OCI-LY7 (cell line): ENCODE results near the gene SCARF2. TPM values are rescaled to one million over a fixed set of nuclear protein-coding genes. Genes with fewer than 3 reads are reported as not detected.

Experiments used
- BruUV-seq: library from RNA; stranded (reverse); fragments of 400-500 nt; replicated peaks from 2 replicates; lab custom pipeline; 2021; lab: Mats Ljungman, UMichigan
- CTCF ChIA-PET: fragments of 300-600 bp; sonication (Branson Sonifier 250); formaldehyde crosslinking; loops from one replicate; lab custom pipeline; 2022; ENCODE audit warnings: antibody characterized with exemption; ENCODE audit not compliant: unreplicated experiment; lab: Charles Lee
- POLR2A ChIA-PET: fragments of 300-600 bp; sonication (Branson Sonifier 250); formaldehyde crosslinking; loops from one replicate; lab custom pipeline; 2022; ENCODE audit warnings: antibody characterized with exemption; lab: Charles Lee
- DNase-seq: peaks from one replicate; pipeline ENCODE4 v3.0.0-alpha.2; 2015; ENCODE audit warnings: low spot score
- H2AFZ ChIP-seq: fragments of 200-600 bp; sonication (generic), shearing (Covaris generic); 2 replicates; pipeline ENCODE4 v1.6.1; 2014; ENCODE audit warnings: mild to moderate bottlenecking, antibody characterized with exemption, low read length, moderate library complexity
- H3K27ac ChIP-seq: fragments of 200-600 bp; sonication (generic); 2 replicates; pipeline ENCODE4 v1.5.1; 2014; ENCODE audit warnings: mixed run types, low read depth, mild to moderate bottlenecking, moderate library complexity, low read length, inconsistent platforms; ENCODE audit not compliant: poor library complexity, severe bottlenecking
- H3K36me3 ChIP-seq: fragments of 200-600 bp; sonication (generic); 2 replicates; pipeline ENCODE4 v1.6.1; 2014; ENCODE audit warnings: mild to moderate bottlenecking, antibody characterized with exemption, low read length, moderate library complexity, mixed read lengths; ENCODE audit not compliant: insufficient read depth
- H3K4me1 ChIP-seq: fragments of 200-600 bp; sonication (generic); 2 replicates; pipeline ENCODE4 v1.5.1; 2014; ENCODE audit warnings: mild to moderate bottlenecking, low read length; ENCODE audit not compliant: insufficient read depth, poor library complexity, severe bottlenecking
- H3K4me2 ChIP-seq: fragments of 200-600 bp; sonication (generic); 2 replicates; pipeline ENCODE4 v1.6.1; 2014; ENCODE audit warnings: mild to moderate bottlenecking, low read length
- H3K4me3 ChIP-seq: fragments of 200-600 bp; sonication (generic); 2 replicates; pipeline ENCODE4 v1.5.1; 2014; ENCODE audit warnings: mild to moderate bottlenecking, low read depth, low read length; ENCODE audit not compliant: poor library complexity, severe bottlenecking
- H3K79me2 ChIP-seq: fragments of 200-600 bp; sonication (generic); 2 replicates; pipeline ENCODE4 v1.6.1; 2016; ENCODE audit warnings: low read depth, mild to moderate bottlenecking, low read length, moderate library complexity, mixed read lengths; ENCODE audit not compliant: insufficient read depth
- H3K9me2 ChIP-seq: fragments of 200-600 bp; sonication (generic); 2 replicates; pipeline ENCODE4 v1.6.1; 2016; ENCODE audit warnings: mild to moderate bottlenecking, low read length, mixed read lengths; ENCODE audit not compliant: insufficient read depth
- H3K9me3 ChIP-seq: fragments of 200-600 bp; sonication (generic); 2 replicates; pipeline ENCODE4 v1.6.1; 2014; ENCODE audit warnings: mild to moderate bottlenecking, mixed run types, low read length, mixed read lengths
- H4K20me1 ChIP-seq: fragments of 200-600 bp; sonication (generic); 2 replicates; pipeline ENCODE4 v1.6.1; 2014; ENCODE audit warnings: mild to moderate bottlenecking, antibody characterized with exemption, low read length, moderate library complexity, mixed read lengths; ENCODE audit not compliant: insufficient read depth
- CTCF ChIP-seq: fragments of 200-600 bp; sonication (generic); conservative IDR thresholded peaks from 2 replicates; pipeline ENCODE4 v1.5.1; 2014; ENCODE audit warnings: mild to moderate bottlenecking, antibody characterized with exemption, low read length, moderate library complexity, mixed read lengths
- EZH2phosphoT487 ChIP-seq: fragments of 200-600 bp; sonication (generic); IDR thresholded peaks from 2 replicates; pipeline ENCODE4 v1.6.1; 2018; ENCODE audit warnings: low read depth, borderline replicate concordance, mild to moderate bottlenecking, mixed run types, antibody characterized with exemption, low read length, moderate library complexity, mixed read lengths
- intact Hi-C: fragments of 100-400 bp; cut with micrococcal nuclease; formaldehyde crosslinking; loops from one replicate; pipeline ENCODE4 v1.10.0; 2022; ENCODE audit not compliant: unreplicated experiment
- total RNA-seq, 2 experiments: library from RNA; depleted of rRNA in 1 of 2; stranded (reverse); fragments of >200 nt in 1 of 2; shearing (Covaris generic) in 1 of 2; gene quantifications; 2 replicates each; pipeline ENCODE4 v1.2.3, GENCODE V29; 2014 to 2022

SCARF2 gene
- total RNA-seq, 2 experiments from 2014 or later = 1.0 to 2.2 TPM

DNA sequence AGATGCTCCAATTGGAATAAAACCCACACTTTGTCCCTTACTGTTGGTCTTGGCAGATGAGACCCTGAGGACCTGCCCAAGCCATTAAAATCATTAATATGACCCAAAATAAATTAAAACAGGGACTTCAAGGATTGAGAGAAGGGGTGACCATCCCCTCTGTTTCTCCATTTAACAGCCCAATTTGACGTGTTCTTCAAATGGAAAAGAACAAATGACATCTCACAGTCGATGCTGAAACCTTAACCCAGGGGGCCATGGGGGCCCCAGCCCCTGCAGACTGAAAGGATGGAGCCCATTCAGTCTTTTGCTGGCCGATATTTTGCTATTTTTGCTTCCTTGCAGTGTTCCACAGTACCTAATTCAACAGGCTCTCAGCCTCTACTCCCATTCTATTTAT is 23.2 kb downstream of the SCARF2 start:
- no peak overlapping the region for H3K4me2 ChIP-seq
- DNase-seq = no peak
- ChIA-PET CTCF (no interaction called here), POLR2A (no interaction called here)
- intact Hi-C loops = no loop called here
- no peaks in the 10 kb centered on the region for H4K20me1 ChIP-seq
- peaks cover 3% of the 10 kb centered on the region for H3K4me1 ChIP-seq
- no peaks in the 10 kb centered on the region for H3K9me3 ChIP-seq
- no peaks in the 10 kb centered on the region for H3K9me2 ChIP-seq
- no peak overlapping the region for H3K4me3 ChIP-seq
- H3K79me2 ChIP-seq = no peaks in the 10 kb centered on the region
- H2AFZ ChIP-seq = no peak overlapping the region
- H3K27ac ChIP-seq = no peak overlapping the region
- no peaks in the 10 kb centered on the region for H3K36me3 ChIP-seq
- no TSS peak for BruUV-seq
- TF ChIP-seq CTCF (no peak), EZH2phosphoT487 (no peak)

GRCh38 chr22:20414059-20414440 is 23.6 kb downstream of the SCARF2 start:
- CTCF ChIA-PET = no interaction called here
- TF ChIP-seq CTCF (no peak), EZH2phosphoT487 (no peak)

DNA sequence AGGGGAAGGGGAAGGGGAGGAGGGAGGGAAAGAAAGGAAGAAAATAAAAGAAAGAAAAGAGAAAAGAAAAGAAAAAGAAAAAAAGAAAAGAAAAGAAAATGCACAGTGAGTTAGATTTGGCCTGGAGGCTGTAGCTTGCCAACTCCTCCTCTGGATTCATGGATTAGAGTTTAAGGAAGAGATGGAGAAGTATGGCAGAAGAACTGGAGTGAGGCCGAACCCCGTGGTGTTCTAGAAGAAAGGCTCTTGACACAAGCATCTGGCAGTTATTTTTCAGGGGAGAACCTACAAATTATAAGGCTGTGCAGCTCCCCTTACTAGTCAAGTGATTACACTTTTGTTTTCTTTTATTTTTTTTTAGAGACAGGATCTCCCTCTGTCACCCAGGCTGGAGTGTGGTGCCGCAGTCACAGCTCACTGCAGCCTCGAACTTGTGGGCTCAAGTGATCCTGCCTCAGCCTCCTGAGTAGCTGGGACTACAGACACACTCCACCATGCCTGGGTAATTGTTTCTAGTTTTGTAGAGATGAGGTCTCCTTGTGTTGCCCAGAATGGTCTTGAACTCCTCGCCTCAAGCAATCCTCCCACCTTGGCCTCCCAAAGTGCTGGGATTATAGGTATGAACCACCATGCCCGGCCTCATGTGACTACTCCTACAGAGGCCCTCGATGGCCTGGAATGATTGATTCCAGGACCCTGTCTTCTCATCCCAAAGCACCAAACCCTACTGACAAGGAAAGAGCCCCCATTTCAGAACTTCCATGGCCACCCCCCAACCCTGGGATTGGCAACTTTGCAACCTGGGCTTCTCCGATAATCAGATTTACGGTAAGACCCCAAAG is 24.2 kb downstream of the SCARF2 start:
- Histone ChIP-seq H4K20me1 (no peaks in the 10 kb centered on the region), H3K79me2 (no peaks in the 10 kb centered on the region), H3K9me3 (no peaks in the 10 kb centered on the region), H3K4me3 (no peak overlapping the region), H3K4me1 (peaks cover 3% of the 10 kb centered on the region), H2AFZ (no peak overlapping the region), H3K9me2 (no peaks in the 10 kb centered on the region), H3K4me2 (no peak overlapping the region), H3K27ac (no peak overlapping the region), H3K36me3 (no peaks in the 10 kb centered on the region)
- no peak for DNase-seq
- POLR2A ChIA-PET = no interaction called here
- TF ChIP-seq CTCF (no peak), EZH2phosphoT487 (no peak)
- intact Hi-C loops = no loop called here
- BruUV-seq = no TSS peak
- CTCF ChIA-PET = no interaction called here

More at GRCh38 chr22:20414059-20414440, 23.6 kb downstream of the SCARF2 start:
- POLR2A ChIA-PET = no interaction called here
- H3K36me3 ChIP-seq = no peaks in the 10 kb centered on the region
- no peak overlapping the region for H3K4me3 ChIP-seq
- H3K9me2 ChIP-seq = no peaks in the 10 kb centered on the region
- BruUV-seq = no TSS peak
- DNase-seq = no peak
- peaks cover 3% of the 10 kb centered on the region for H3K4me1 ChIP-seq
- no peak overlapping the region for H2AFZ ChIP-seq
- no peaks in the 10 kb centered on the region for H3K9me3 ChIP-seq
- H4K20me1 ChIP-seq = no peaks in the 10 kb centered on the region
- no peaks in the 10 kb centered on the region for H3K79me2 ChIP-seq
- no peak overlapping the region for H3K27ac ChIP-seq
- H3K4me2 ChIP-seq = no peak overlapping the region
- intact Hi-C loops = no loop called here
